Measurements from ENCODE around the gene CEMIP.

DNA sequence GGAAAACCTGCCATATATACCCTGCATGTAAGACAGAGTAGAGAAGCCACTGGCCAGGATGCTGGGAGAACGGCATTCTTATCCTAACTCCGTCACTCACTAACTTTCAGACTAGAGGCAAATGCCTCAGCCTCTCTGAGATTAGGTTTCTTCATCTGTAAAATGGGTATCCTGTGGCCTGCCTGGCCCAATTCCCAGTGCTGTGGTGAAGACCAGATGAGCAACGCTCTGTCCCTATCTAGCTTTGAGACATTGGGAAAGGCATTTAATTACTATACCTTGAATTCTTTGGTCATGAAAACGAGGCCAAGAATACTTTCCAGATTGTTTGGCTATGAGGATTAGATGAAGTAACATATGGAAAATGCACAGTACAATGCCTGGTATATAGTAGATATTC lies 35.9 kb downstream of the CEMIP start:
- TF ChIP-seq POLR2A (IDR thresholded peaks at IDR 0.05) = no peak
- TF ChIP-seq, protein P1, sequence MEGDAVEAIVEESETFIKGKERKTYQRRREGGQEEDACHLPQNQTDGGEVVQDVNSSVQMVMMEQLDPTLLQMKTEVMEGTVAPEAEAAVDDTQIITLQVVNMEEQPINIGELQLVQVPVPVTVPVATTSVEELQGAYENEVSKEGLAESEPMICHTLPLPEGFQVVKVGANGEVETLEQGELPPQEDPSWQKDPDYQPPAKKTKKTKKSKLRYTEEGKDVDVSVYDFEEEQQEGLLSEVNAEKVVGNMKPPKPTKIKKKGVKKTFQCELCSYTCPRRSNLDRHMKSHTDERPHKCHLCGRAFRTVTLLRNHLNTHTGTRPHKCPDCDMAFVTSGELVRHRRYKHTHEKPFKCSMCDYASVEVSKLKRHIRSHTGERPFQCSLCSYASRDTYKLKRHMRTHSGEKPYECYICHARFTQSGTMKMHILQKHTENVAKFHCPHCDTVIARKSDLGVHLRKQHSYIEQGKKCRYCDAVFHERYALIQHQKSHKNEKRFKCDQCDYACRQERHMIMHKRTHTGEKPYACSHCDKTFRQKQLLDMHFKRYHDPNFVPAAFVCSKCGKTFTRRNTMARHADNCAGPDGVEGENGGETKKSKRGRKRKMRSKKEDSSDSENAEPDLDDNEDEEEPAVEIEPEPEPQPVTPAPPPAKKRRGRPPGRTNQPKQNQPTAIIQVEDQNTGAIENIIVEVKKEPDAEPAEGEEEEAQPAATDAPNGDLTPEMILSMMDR (IDR thresholded peaks at IDR 0.05) = no peak
- no peak for TF ChIP-seq EP300 (IDR thresholded peaks at IDR 0.05)
- TF ChIP-seq POLR2AphosphoS5 (IDR thresholded peaks at IDR 0.05) = no peak
